Common myeloid progenitor, CD34-positive (primary cell): ENCODE measurements around the gene IGFL4.
A peak's percentile ranks its signal among the peaks of the same experiment; 100 is the strongest.

ENCODE experiments used
- CTCF ChIA-PET: fragments of 350-600 bp; sonication (Branson Sonifier 250); formaldehyde crosslinking; loops from one replicate; lab custom pipeline; 2021; ENCODE audit warnings: antibody characterized with exemption; lab: Charles Lee
- POLR2A ChIA-PET: fragments of 350-600 bp; sonication (Branson Sonifier 250); formaldehyde crosslinking; loops from one replicate; lab custom pipeline; 2021; ENCODE audit warnings: antibody characterized with exemption; lab: Charles Lee
- DNase-seq, 3 donors: peaks; one replicate each; pipeline versions ENCODE4 v3.0.0 to v3.0.0-alpha.2; 2013
- H3K27ac ChIP-seq, 2 experiments: 1 replicate in 1 of 2; 2 replicates in 1 of 2; pipeline ENCODE4 v1.7.0; 2013; ENCODE audit warnings: inconsistent platforms in 2 of 2, low read length in 2 of 2, mild to moderate bottlenecking in 2 of 2, low read depth in 1 of 2, moderate library complexity in 1 of 2; ENCODE audit not compliant: severe bottlenecking in 2 of 2, insufficient read depth in 1 of 2, poor library complexity in 1 of 2
- H3K27me3 ChIP-seq, 5 experiments: replicated peaks in 2 of 5; 1 replicate in 3 of 5; 2 replicates in 2 of 5; pipeline versions ENCODE4 v1.6.1 to v1.7.0; 2013; ENCODE audit warnings: low read length in 4 of 5, mild to moderate bottlenecking in 2 of 5, moderate library complexity in 2 of 5, inconsistent platforms in 1 of 5; ENCODE audit not compliant: insufficient read depth in 5 of 5, control insufficient read depth in 4 of 5
- H3K36me3 ChIP-seq, 4 experiments: 1 replicate in 2 of 4; 2 replicates in 2 of 4; pipeline versions ENCODE4 v1.6.1 to v1.7.0; 2013; ENCODE audit warnings: low read length in 3 of 4, control low read depth in 1 of 4, mild to moderate bottlenecking in 1 of 4; ENCODE audit not compliant: control insufficient read depth in 4 of 4, insufficient read depth in 4 of 4
- H3K4me1 ChIP-seq, 4 experiments: 1 replicate in 3 of 4; 2 replicates in 1 of 4; pipeline versions ENCODE4 v1.6.1 to v1.7.1; 2013; ENCODE audit warnings: low read length in 3 of 4, mild to moderate bottlenecking in 3 of 4, control low read depth in 1 of 4, inconsistent platforms in 1 of 4, moderate library complexity in 1 of 4; ENCODE audit not compliant: control insufficient read depth in 4 of 4, insufficient read depth in 4 of 4; ENCODE audit errors: control extremely low read depth in 1 of 4
- H3K4me3 ChIP-seq, 7 experiments: 1 replicate in 4 of 7; 2 replicates in 3 of 7; pipeline versions ENCODE4 v1.5.1 to v1.7.0; 2013; ENCODE audit warnings: mild to moderate bottlenecking in 7 of 7, low read length in 6 of 7, moderate library complexity in 6 of 7, inconsistent platforms in 2 of 7, low read depth in 2 of 7, control low read depth in 1 of 7; ENCODE audit not compliant: insufficient read depth in 4 of 7, control insufficient read depth in 1 of 7; ENCODE audit errors: extremely low read depth in 1 of 7
- H3K9me3 ChIP-seq, 5 experiments: 1 replicate in 4 of 5; 2 replicates in 1 of 5; pipeline versions ENCODE4 v1.6.1 to v1.7.1; 2013; ENCODE audit warnings: low read length in 4 of 5, mild to moderate bottlenecking in 2 of 5, inconsistent platforms in 1 of 5, low read depth in 1 of 5, moderate library complexity in 1 of 5; ENCODE audit not compliant: control insufficient read depth in 4 of 5, insufficient read depth in 2 of 5; ENCODE audit errors: control extremely low read depth in 1 of 5
- WGBS: methylation state at CpG from one replicate; pipeline ENCODE4 v1.1.5; 2013; ENCODE audit not compliant: insufficient coverage; 5-methylcytosine and 5-hydroxymethylcytosine counted together

The IGFL4 gene

GRCh38 chr19:46033401-46033800 lies 7.4 kb downstream of the IGFL4 start:
- WGBS, result 90% methylated on average over 11 of the region's 11 CpGs
- Histone ChIP-seq H3K27ac (no peak overlapping the region), H3K4me1 (no peaks in the 10 kb centered on the region), H3K4me3 (no peak overlapping the region), H3K9me3 (peaks cover 0 to 8% (median 2%) of the 10 kb centered on the region in 5 experiments), H3K36me3 (no peaks in the 10 kb centered on the region), H3K27me3 (peaks cover 0 to 45% (median 5%) of the 10 kb centered on the region in 5 experiments)
- CTCF ChIA-PET, result interaction anchor here (0.6 to 2.7 kb wide), 5 partner anchors 10 to 373 kb away, joined by 4 to 14 read pairs (median 5); no protein-coding TSS in a partner anchor
- DNase-seq, result no peak
- POLR2A ChIA-PET, result no interaction called here

GRCh38 chr19:46032597-46033025 lies 8.2 kb downstream of the IGFL4 start:
- no peak overlapping the region for H3K4me3 ChIP-seq
- ChIA-PET POLR2A (no interaction called here), CTCF (interaction anchor here (0.6 to 2.7 kb wide), 4 partner anchors 11 to 233 kb away, joined by 3 to 14 read pairs (median 6); no protein-coding TSS in a partner anchor)
- WGBS, result 75% methylated on average over 2 of the region's 3 CpGs
- no peak overlapping the region for H3K27ac ChIP-seq
- no peak for DNase-seq
- no peaks in the 10 kb centered on the region for H3K36me3 ChIP-seq
- H3K9me3 ChIP-seq, result peaks cover 0 to 8% (median 2%) of the 10 kb centered on the region in 5 experiments
- peaks cover 0 to 48% (median 7%) of the 10 kb centered on the region in 5 experiments for H3K27me3 ChIP-seq
- no peaks in the 10 kb centered on the region for H3K4me1 ChIP-seq

- ChIA-PET POLR2A (no interaction called here), CTCF (interaction anchor here (0.6 to 2.7 kb wide), 6 partner anchors 12 to 283 kb away, joined by 3 to 14 read pairs (median 4); no protein-coding TSS in a partner anchor)
- no peak for DNase-seq
- Histone ChIP-seq H3K4me1 (no peaks in the 10 kb centered on the region), H3K9me3 (peaks cover 0 to 7% (median 2%) of the 10 kb centered on the region in 5 experiments), H3K36me3 (no peaks in the 10 kb centered on the region), H3K4me3 (no peak overlapping the region), H3K27me3 (peaks cover 0 to 49% (median 7%) of the 10 kb centered on the region in 5 experiments), H3K27ac (no peak overlapping the region)
- 100% methylated on average over 4 of the region's 5 CpGs for WGBS
Measured at GRCh38 chr19:46031781-46032596, 8.8 kb downstream of the IGFL4 start.

GRCh38 chr19:46030812-46031550 lies 9.8 kb downstream of the IGFL4 start:
- ChIA-PET CTCF (interaction anchor here (1.0 to 1.4 kb wide), 2 partner anchors 12 to 284 kb away, joined by 3 read pairs; no protein-coding TSS in a partner anchor), POLR2A (no interaction called here)
- Histone ChIP-seq H3K27ac (no peak overlapping the region), H3K9me3 (peaks cover 0 to 7% (median 2%) of the 10 kb centered on the region in 5 experiments), H3K4me3 (no peak overlapping the region), H3K4me1 (no peaks in the 10 kb centered on the region), H3K36me3 (no peaks in the 10 kb centered on the region), H3K27me3 (peaks cover 0 to 53% (median 7%) of the 10 kb centered on the region in 5 experiments)
- WGBS, result 92% methylated on average over 8 of the region's 12 CpGs
- no peak for DNase-seq

GRCh38 chr19:46025835-46026234 lies 15.0 kb downstream of the IGFL4 start:
- no peak overlapping the region for H3K27ac ChIP-seq
- H3K4me3 ChIP-seq, result no peak overlapping the region
- no peaks in the 10 kb centered on the region for H3K36me3 ChIP-seq
- CTCF ChIA-PET, result interaction anchor here (1.0 to 5.2 kb wide), 7 partner anchors 20 to 240 kb away, joined by 3 to 36 read pairs (median 4); no protein-coding TSS in a partner anchor
- H3K4me1 ChIP-seq, result peaks cover 0 to 5% (median 0%) of the 10 kb centered on the region in 4 experiments
- H3K27me3 ChIP-seq, result peaks cover 0 to 62% (median 21%) of the 10 kb centered on the region in 5 experiments
- POLR2A ChIA-PET, result no interaction called here
- H3K9me3 ChIP-seq, result peaks cover 0 to 1% (median 0%) of the 10 kb centered on the region in 5 experiments
- DNase-seq, result peak in 1 of 3 donors; percentile 21
- 0% methylated on average over 1 of the region's 3 CpGs for WGBS

- WGBS, result 47% methylated on average over 6 of the region's 11 CpGs
- DNase-seq, result no peak
- POLR2A ChIA-PET, result no interaction called here
- H3K4me3 ChIP-seq, result no peak overlapping the region
- H3K27me3 ChIP-seq, result peaks cover 0 to 59% (median 19%) of the 10 kb centered on the region in 5 experiments
- CTCF ChIA-PET, result interaction anchor here (1.5 kb wide), 1 partner anchor 19 kb away, joined by 3 read pairs; no protein-coding TSS in a partner anchor
- peaks cover 0 to 5% (median 0%) of the 10 kb centered on the region in 4 experiments for H3K4me1 ChIP-seq
- no peak overlapping the region for H3K27ac ChIP-seq
- peaks cover 0 to 2% (median 0%) of the 10 kb centered on the region in 4 experiments for H3K36me3 ChIP-seq
- peaks cover 0 to 1% (median 0%) of the 10 kb centered on the region in 5 experiments for H3K9me3 ChIP-seq
Measured at GRCh38 chr19:46023311-46023779, 17.5 kb downstream of the IGFL4 start.
